K562 (cell line): Measurements from ENCODE around the gene TMEM203. TPM values are rescaled to one million over a fixed set of nuclear protein-coding genes. Genes with fewer than 3 reads are reported as not detected.

ENCODE experiments used
- ATAC-seq: fragments of 200-7000 bp; cut with Tn5 transposase; 3 replicates; pipeline ENCODE4 v1.9.1; 2020; ENCODE audit warnings: moderate library complexity
- BruUV-seq: library from RNA; stranded (reverse); fragments of 400-500 nt; replicated peaks from 2 replicates; lab custom pipeline; 2021; lab: Mats Ljungman, UMichigan
- CTCF ChIA-PET: fragments of 300-600 bp; formaldehyde crosslinking; extraction: SDS; loops from one replicate; lab custom pipeline; 2021; ENCODE audit warnings: low intra/inter-chr PET ratio; lab: Yijun Ruan, JAX
- POLR2A ChIA-PET: fragments of 300-600, 350-650 bp; sonication (Branson Sonifier 250); formaldehyde crosslinking; extraction: SDS; loops from one replicate; lab custom pipeline; 2021; ENCODE audit warnings: antibody characterized with exemption, inconsistent platforms; lab: Yijun Ruan, JAX
- DNase-seq, 4 experiments: peaks; one replicate each; pipeline versions ENCODE4 v3.0.0 to v3.0.0-alpha.2; 2011 to 2018; ENCODE audit warnings: low spot score in 3 of 4, mixed read lengths in 3 of 4; ENCODE audit errors: extremely low read depth in 1 of 4
- FAIRE-seq: peaks from 2 replicates; lab custom pipeline; 2011; peaks lifted over from hg19 to GRCh38; lab: Jason Lieb, UNC
- H2AFZ ChIP-seq: 2 replicates; pipeline ENCODE4 v1.6.0; 2011; ENCODE audit warnings: low read depth, low read length, control low read depth, inconsistent platforms
- H3K27ac ChIP-seq: fragments of 200-600 bp; 3 replicates; pipeline ENCODE4 v1.8.0; 2011; ENCODE audit warnings: low read depth, mild to moderate bottlenecking, control low read depth, inconsistent platforms, low read length, moderate library complexity, mixed read lengths; ENCODE audit errors: extremely low read depth
- H3K27me3 ChIP-seq, 2 experiments: fragments of 300-600 bp in 1 of 2; 2 replicates in 1 of 2; 3 replicates in 1 of 2; pipeline versions ENCODE4 v1.6.0 to v1.8.0; 2011; ENCODE audit warnings: inconsistent platforms in 2 of 2, low read length in 2 of 2, mild to moderate bottlenecking in 1 of 2, mixed read lengths in 1 of 2, moderate library complexity in 1 of 2; ENCODE audit not compliant: control insufficient read depth in 2 of 2, insufficient read depth in 2 of 2
- H3K36me3 ChIP-seq: fragments of 300-600 bp; 3 replicates; pipeline ENCODE4 v1.8.0; 2011; ENCODE audit warnings: mild to moderate bottlenecking, low read length, inconsistent platforms; ENCODE audit not compliant: control insufficient read depth, insufficient read depth
- H3K4me1 ChIP-seq, 2 experiments: fragments of 200-600 bp in 1 of 2; replicated peaks in 1 of 2; 2 replicates in 1 of 2; 3 replicates in 1 of 2; pipeline versions ENCODE4 v1.5.1 to v1.8.0; 2011; ENCODE audit warnings: inconsistent platforms in 2 of 2, low read length in 2 of 2, mild to moderate bottlenecking in 1 of 2, mixed read lengths in 1 of 2, moderate library complexity in 1 of 2; ENCODE audit not compliant: control insufficient read depth in 2 of 2, insufficient read depth in 2 of 2
- H3K4me2 ChIP-seq: 2 replicates; pipeline ENCODE4 v1.6.1; 2011; ENCODE audit warnings: low read length, control low read depth, inconsistent platforms, mixed read lengths; ENCODE audit not compliant: insufficient read depth
- H3K4me3 ChIP-seq: fragments of 200-600 bp; sonication (generic), shearing (Covaris generic); 2 replicates; pipeline ENCODE4 v1.5.1; 2016; ENCODE audit warnings: control low read depth, inconsistent platforms
- H3K79me2 ChIP-seq: fragments of 200-600 bp; 3 replicates; pipeline ENCODE4 v1.8.0; 2011; ENCODE audit warnings: low read length, inconsistent platforms; ENCODE audit not compliant: control insufficient read depth, insufficient read depth
- H3K9ac ChIP-seq, 2 experiments: 2 replicates each; pipeline versions ENCODE4 v1.6.0 to v1.6.1; 2011; ENCODE audit warnings: low read depth in 2 of 2, low read length in 2 of 2, control low read depth in 1 of 2, inconsistent platforms in 1 of 2, mild to moderate bottlenecking in 1 of 2, mixed read lengths in 1 of 2; ENCODE audit not compliant: insufficient read depth in 1 of 2
- H3K9me1 ChIP-seq: one replicate; pipeline ENCODE4 v1.6.0; 2011; ENCODE audit warnings: inconsistent platforms, mild to moderate bottlenecking, low read length, moderate library complexity; ENCODE audit not compliant: control insufficient read depth, insufficient read depth
- H3K9me3 ChIP-seq: replicated peaks from 2 replicates; pipeline ENCODE4 v1.5.1; 2011; ENCODE audit warnings: low read depth, low read length, inconsistent platforms; ENCODE audit not compliant: control insufficient read depth, insufficient read depth
- H4K20me1 ChIP-seq: replicated peaks from 2 replicates; pipeline ENCODE4 v1.6.1; 2011; ENCODE audit warnings: low read length, inconsistent platforms, mixed read lengths; ENCODE audit not compliant: control insufficient read depth, insufficient read depth
- BRF1 ChIP-seq: IDR thresholded peaks from 3 replicates; pipeline ENCODE4 v1.6.1; 2011; ENCODE audit warnings: borderline replicate concordance, mild to moderate bottlenecking; ENCODE audit not compliant: insufficient read length; ENCODE audit errors: extremely low read depth
- FOXJ2 ChIP-seq: fragments of 200-800 bp; sonication (Bioruptor generic); IDR thresholded peaks from 2 replicates; pipeline ENCODE4 v1.6.1; 2016; ENCODE audit warnings: missing genetic modification characterization, missing compliant biosample characterization
- MED1 ChIP-seq: sonication (generic); formaldehyde crosslinking; IDR thresholded peaks from 2 replicates; pipeline ENCODE4 v1.8.1; 2023; ENCODE audit warnings: missing genetic modification reagents, borderline replicate concordance
- POLR2G ChIP-seq: fragments of 200-400 bp; formaldehyde crosslinking; IDR thresholded peaks from 2 replicates; pipeline ENCODE4 v1.6.1; 2017; ENCODE audit warnings: low read depth, mild to moderate bottlenecking, antibody characterized with exemption, low read length, moderate library complexity
- RBFOX2 ChIP-seq: fragments of 200-400 bp; formaldehyde crosslinking; IDR thresholded peaks from 2 replicates; pipeline ENCODE4 v1.6.1; 2017; ENCODE audit warnings: low read depth, mild to moderate bottlenecking, low read length, moderate library complexity
- SMC3 ChIP-seq: conservative IDR thresholded peaks from 2 replicates; pipeline ENCODE4 v1.6.1; 2011; ENCODE audit warnings: low read depth, low read length, improper control_type of control experiment; ENCODE audit not compliant: insufficient read depth
- STAG1 ChIP-seq: sonication (generic); formaldehyde crosslinking; IDR thresholded peaks from 2 replicates; pipeline ENCODE4 v1.5.0; 2020; ENCODE audit warnings: missing genetic modification reagents, borderline replicate concordance
- ZC3H4 ChIP-seq: sonication (generic); formaldehyde crosslinking; IDR thresholded peaks from 2 replicates; pipeline ENCODE4 v1.9.0; 2021; ENCODE audit warnings: missing genetic modification reagents, borderline replicate concordance
- ZNF609 ChIP-seq: sonication (generic); formaldehyde crosslinking; IDR thresholded peaks from 2 replicates; pipeline ENCODE4 v1.8.1; 2023; ENCODE audit warnings: missing genetic modification reagents, mild to moderate bottlenecking, borderline replicate concordance
- ZNF778 ChIP-seq: fragments of 450-650 bp; formaldehyde crosslinking; IDR thresholded peaks from 2 replicates; pipeline ENCODE4 v1.4.0; 2020; ENCODE audit warnings: mild to moderate bottlenecking, moderate library complexity
- WGBS: fragments of 100-300 bp; shearing (Covaris generic); methylation state at CpG from one replicate; pipeline ENCODE4 v1.1.6; 2016; ENCODE audit warnings: low coverage, mixed read lengths; ENCODE audit not compliant: insufficient coverage; ENCODE audit errors: missing lambda C conversion rate; 5-methylcytosine and 5-hydroxymethylcytosine counted together
- in situ Hi-C: fragments of 300-500 bp; cut with MboI; formaldehyde crosslinking; loops from 4 replicates; pipeline ENCODE4 v1.15.0; 2018; ENCODE audit warnings: inconsistent platforms, mixed read lengths
- intact Hi-C: fragments of 100-400 bp; cut with micrococcal nuclease; formaldehyde crosslinking; loops from 2 replicates; pipeline ENCODE4 v1.14.2; 2022
- polyA plus RNA-seq, 8 experiments: library from polyadenylated mRNA; depleted of rRNA in 4 of 8; stranded (reverse) in 5 of 8; unstranded in 3 of 8; fragments of >200 nt; fragmentation: Nextera tagmentation in 2 of 8; fragmentation: Illumina TruSeq in 1 of 8; extraction: Ambion mirVana in 2 of 8; extraction: Trizol in 1 of 8; gene quantifications; 2 replicates each; pipeline versions ENCODE4 v1.2.1 to v1.2.3, GENCODE V29; 2011 to 2014; ENCODE audit warnings: inconsistent platforms in 1 of 8, missing spikeins in 1 of 8
- total RNA-seq, 7 experiments: library from RNA; depleted of rRNA in 6 of 7; stranded (reverse); fragments of >200 nt in 6 of 7; fragmentation: Illumina TruSeq in 2 of 7; extraction: Trizol in 2 of 7; gene quantifications; 2 replicates each; pipeline versions ENCODE4 v1.2.1 to v1.2.3, GENCODE V29; 2011 to 2021; ENCODE audit warnings: low replicate concordance in 1 of 7

Gene TMEM203
- total and polyA plus RNA-seq, 9 of the 15 experiments (the other 6 are each of a cell fraction or from before 2014, with no cell fraction given), result 8.8 to 59.5 (median 37.6) TPM

- H3K27ac ChIP-seq, result no peak overlapping the region; the same call in 2 of the 3 replicates
- BruUV-seq, result no TSS peak
- CTCF ChIA-PET, result interaction anchor here (0.8 to 1.6 kb wide), 4 partner anchors 19 to 190 kb away, joined by 3 to 7 read pairs (median 4); partner anchors contain the start of genes NELFB and NPDC1
Observed at GRCh38 chr9:137236936-137237421, 31.5 kb upstream of the TMEM203 start.

More at GRCh38 chr9:137236936-137237421, 31.5 kb upstream of the TMEM203 start:
- H4K20me1 ChIP-seq, result peaks cover 5% of the 10 kb centered on the region
- WGBS, result 47% methylated on average over 5 of the region's 11 CpGs
- no peak overlapping the region for H2AFZ ChIP-seq
- DNase-seq (no peak), ATAC-seq (no peak), FAIRE-seq (no peak)
- H3K27me3 ChIP-seq, result no peaks in the 10 kb centered on the region
- intact Hi-C loops, result no loop called here
- in situ Hi-C loops, result loop anchor here (25.0 kb wide), 1 partner anchor 450 kb away; the partner anchor contains the start of genes CCDC183 and TMEM141
- peak overlapping the region; percentile 10 to 88; a peak in 3 of 4 replicates for H3K9ac ChIP-seq
- peaks cover 16 to 91% of the 10 kb centered on the region in 2 experiments for H3K4me1 ChIP-seq
- H3K4me3 ChIP-seq, result no peak overlapping the region
- peaks cover 35% of the 10 kb centered on the region for H3K79me2 ChIP-seq
- peaks cover 5% of the 10 kb centered on the region for H3K9me1 ChIP-seq
- no peak overlapping the region; the same call in 1 of the 2 replicates for H3K4me2 ChIP-seq
- peaks cover 8% of the 10 kb centered on the region; the same call in 1 of the 3 replicates for H3K36me3 ChIP-seq
- POLR2A ChIA-PET, result interaction anchor here (0.6 to 1.3 kb wide), 6 partner anchors 41 to 232 kb away, joined by 3 to 5 read pairs (median 4); partner anchors contain the start of gene TOR4A
- no peaks in the 10 kb centered on the region for H3K9me3 ChIP-seq
- TF ChIP-seq STAG1 (CRISPR knock-in tag) (no peak), ZNF778 (no peak), MED1 (CRISPR knock-in tag) (0 out of 2 replicates have a peak, but pooled peaks have one; percentile 56), BRF1 (no peak), POLR2G (peak; percentile 10), SMC3 (no peak), FOXJ2 (tag) (no peak), RBFOX2 (peak; percentile 30; the same call in 1 of the 2 replicates), ZC3H4 (CRISPR knock-in tag) (0 out of 2 replicates have a peak, but pooled peaks have one; percentile 19), ZNF609 (CRISPR knock-in tag) (no peak)
